Left renal pelvis (tissue), 4 donors: Measurements from ENCODE around the gene PTGR2. TPM values are rescaled to one million over a fixed set of nuclear protein-coding genes. Genes with fewer than 3 reads are reported as not detected.

Experiments
- polyA plus RNA-seq, 4 donors: library from polyadenylated mRNA; unstranded; fragments of 120-200 nt; gene quantifications; one replicate each; pipeline ENCODE4 v1.2.1, GENCODE V29; 2013; ENCODE audit not compliant: insufficient read length in 4 of 4

The PTGR2 gene
- polyA plus RNA-seq, 4 donors, result 8.4 to 37.3 (median 26.6) TPM

Other genes with a start within 250 kb of the PTGR2 start
- gene ACOT6, start 239.3 kb upstream of the PTGR2 start, polyA plus RNA-seq, result under 1 TPM in 2 of 4 donors, not detected in 2; 0.18 to 0.19 TPM
- 10 to 100 TPM; 13.5 to 32.7 (median 21.9) TPM for gene DNAL1, start 206.8 kb upstream of the PTGR2 start, polyA plus RNA-seq
- gene PNMA1, start 137.4 kb upstream of the PTGR2 start, polyA plus RNA-seq, result 10 to 100 TPM; 83.5 to 97.4 (median 89.2) TPM
- 10 to 100 TPM; 45.3 to 63.6 (median 60.5) TPM for gene ZNF410, start 35.0 kb downstream of the PTGR2 start, polyA plus RNA-seq
- 10 to 100 TPM; 11.5 to 14.2 (median 13.1) TPM for gene FAM161B, start 98.3 kb downstream of the PTGR2 start, polyA plus RNA-seq
- gene COQ6, start 98.5 kb downstream of the PTGR2 start, polyA plus RNA-seq, result 10 to 100 TPM; 19.1 to 40.9 (median 29.2) TPM
- 10 to 100 TPM; 16.9 to 53.1 (median 44.7) TPM for gene ENTPD5, start 167.5 kb downstream of the PTGR2 start, polyA plus RNA-seq
- 10 to 100 TPM; 15.2 to 19.3 (median 16.7) TPM for gene BBOF1, start 167.5 kb downstream of the PTGR2 start, polyA plus RNA-seq
- gene ALDH6A1, start 232.6 kb downstream of the PTGR2 start, polyA plus RNA-seq, result 100 to 1,000 TPM in 1 of 4 donors, 10 to 100 TPM in 3; 24.4 to 119 (median 85.3) TPM
- 10 to 100 TPM; 15.7 to 20.5 (median 18.4) TPM for gene LIN52, start 233.1 kb downstream of the PTGR2 start, polyA plus RNA-seq